ENCODE results near the gene MYOZ3.

MYOZ3 gene

DNA sequence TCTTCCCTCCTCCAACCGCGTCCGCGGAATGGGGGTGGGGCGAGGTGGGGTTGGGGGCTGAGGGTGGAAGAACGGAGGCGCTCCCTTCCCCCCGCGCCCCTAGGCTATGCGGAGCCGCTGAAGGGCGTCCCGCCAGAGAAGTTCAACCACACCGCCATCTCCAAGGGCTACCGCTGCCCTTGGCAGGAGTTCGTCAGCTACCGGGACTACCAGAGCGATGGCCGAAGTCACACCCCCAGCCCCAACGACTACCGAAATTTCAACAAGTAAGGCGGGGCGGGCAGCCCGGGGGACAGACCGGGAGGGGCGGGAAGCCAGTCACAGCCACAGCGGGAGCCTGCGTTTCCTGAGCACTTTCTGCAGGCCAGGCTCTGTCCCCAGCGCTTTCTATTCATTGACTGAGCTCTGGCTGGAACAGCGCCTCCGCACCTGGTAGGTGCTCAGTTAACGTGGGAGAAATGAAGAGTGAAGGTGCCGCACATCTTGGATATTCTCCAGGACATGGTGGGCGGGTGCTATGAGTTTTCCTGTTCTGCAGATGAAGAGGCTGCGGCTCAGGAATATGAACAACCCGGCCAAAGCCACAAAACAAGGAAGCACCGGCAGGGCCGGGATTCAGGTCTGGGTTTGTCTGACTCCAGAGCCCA lies 11.3 kb downstream of the MYOZ3 start:
- no peak overlapping the region for H3K27ac Mint-ChIP-seq
- H3K4me3 Mint-ChIP-seq, result peak overlapping the region; percentile 77
- peaks cover 3% of the 10 kb centered on the region for H3K4me1 Mint-ChIP-seq (ENCODE audit: low read depth)
- no peaks in the 10 kb centered on the region for H3K36me3 Mint-ChIP-seq (ENCODE audit: low read depth)
- peaks cover 24% of the 10 kb centered on the region for H3K27me3 Mint-ChIP-seq (ENCODE audit: low read depth)
- H3K9me3 Mint-ChIP-seq, result no peaks in the 10 kb centered on the region

- H3K36me3 Mint-ChIP-seq (ENCODE audit: low read depth), result no peaks in the 10 kb centered on the region
- H3K9me3 Mint-ChIP-seq, result no peaks in the 10 kb centered on the region
- peaks cover 3% of the 10 kb centered on the region for H3K4me1 Mint-ChIP-seq (ENCODE audit: low read depth)
- H3K27me3 Mint-ChIP-seq (ENCODE audit: low read depth), result peaks cover 24% of the 10 kb centered on the region
- no peak overlapping the region for H3K27ac Mint-ChIP-seq
- no peak overlapping the region for H3K4me3 Mint-ChIP-seq
Observed at GRCh38 chr5:150672884-150673275, 11.8 kb downstream of the MYOZ3 start.

DNA sequence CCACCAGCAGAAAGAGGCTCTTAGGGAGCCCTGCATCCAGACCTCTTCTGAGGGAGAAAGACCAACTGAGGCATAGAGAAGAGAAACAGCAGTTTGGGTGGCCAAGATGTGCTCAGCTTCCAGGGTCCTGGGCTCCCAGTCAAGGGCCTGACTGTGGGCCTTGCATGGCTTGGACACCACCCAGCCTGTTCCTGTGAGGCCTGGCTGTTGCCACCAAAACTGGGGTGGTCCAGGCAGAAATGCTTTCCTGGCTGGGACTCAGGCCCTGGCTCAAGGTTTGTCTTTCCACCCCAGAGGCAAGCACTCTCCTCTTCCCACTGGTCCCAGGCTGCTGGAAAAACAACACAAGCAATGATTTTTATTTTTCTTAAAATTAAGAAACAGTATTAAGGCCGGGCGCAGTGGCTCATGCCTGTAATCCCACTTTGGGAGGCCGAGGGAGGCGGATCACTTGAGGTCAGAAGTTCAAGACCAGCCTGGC lies 13.3 kb downstream of the MYOZ3 start:
- H3K4me1 Mint-ChIP-seq (ENCODE audit: low read depth), result peaks cover 3% of the 10 kb centered on the region
- no peak overlapping the region for H3K4me3 Mint-ChIP-seq
- H3K27me3 Mint-ChIP-seq (ENCODE audit: low read depth), result peaks cover 24% of the 10 kb centered on the region
- no peak overlapping the region for H3K27ac Mint-ChIP-seq
- H3K9me3 Mint-ChIP-seq, result no peaks in the 10 kb centered on the region
- no peaks in the 10 kb centered on the region for H3K36me3 Mint-ChIP-seq (ENCODE audit: low read depth)

DNA sequence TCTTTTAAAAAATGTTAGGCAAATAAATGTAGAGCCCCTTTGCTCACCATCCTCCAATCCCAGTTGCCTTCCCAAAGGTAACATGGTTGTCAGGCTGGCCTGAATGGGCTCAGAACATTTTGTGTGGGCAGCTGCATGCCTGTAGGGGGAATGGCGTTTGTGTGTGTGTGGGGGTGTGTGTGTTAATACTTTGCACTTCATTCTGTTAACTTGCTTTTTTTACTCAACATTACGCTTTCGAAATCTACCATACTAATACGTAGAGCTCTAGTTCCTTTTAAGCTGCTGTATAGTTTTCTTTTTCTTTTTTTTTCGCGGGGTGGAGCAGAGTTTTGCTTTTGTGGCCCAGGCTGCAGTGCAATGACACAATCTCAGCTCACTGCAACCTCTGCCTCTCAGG lies 14.0 kb downstream of the MYOZ3 start:
- H3K4me1 Mint-ChIP-seq (ENCODE audit: low read depth), result peaks cover 3% of the 10 kb centered on the region
- no peaks in the 10 kb centered on the region for H3K9me3 Mint-ChIP-seq

GRCh38 chr5:150676578-150676977 lies 15.5 kb downstream of the MYOZ3 start:
- no peaks in the 10 kb centered on the region for H3K9me3 Mint-ChIP-seq
- no peak overlapping the region for H3K27ac Mint-ChIP-seq
- H3K36me3 Mint-ChIP-seq (ENCODE audit: low read depth), result no peaks in the 10 kb centered on the region
- no peak overlapping the region for H3K4me3 Mint-ChIP-seq
- peaks cover 3% of the 10 kb centered on the region for H3K4me1 Mint-ChIP-seq (ENCODE audit: low read depth)
- peaks cover 6% of the 10 kb centered on the region for H3K27me3 Mint-ChIP-seq (ENCODE audit: low read depth)

More for the DNA sequence above, 14.0 kb downstream of the MYOZ3 start:
- peaks cover 20% of the 10 kb centered on the region for H3K27me3 Mint-ChIP-seq (ENCODE audit: low read depth)
- no peaks in the 10 kb centered on the region for H3K36me3 Mint-ChIP-seq (ENCODE audit: low read depth)
- H3K4me3 Mint-ChIP-seq, result no peak overlapping the region
- no peak overlapping the region for H3K27ac Mint-ChIP-seq

DNA sequence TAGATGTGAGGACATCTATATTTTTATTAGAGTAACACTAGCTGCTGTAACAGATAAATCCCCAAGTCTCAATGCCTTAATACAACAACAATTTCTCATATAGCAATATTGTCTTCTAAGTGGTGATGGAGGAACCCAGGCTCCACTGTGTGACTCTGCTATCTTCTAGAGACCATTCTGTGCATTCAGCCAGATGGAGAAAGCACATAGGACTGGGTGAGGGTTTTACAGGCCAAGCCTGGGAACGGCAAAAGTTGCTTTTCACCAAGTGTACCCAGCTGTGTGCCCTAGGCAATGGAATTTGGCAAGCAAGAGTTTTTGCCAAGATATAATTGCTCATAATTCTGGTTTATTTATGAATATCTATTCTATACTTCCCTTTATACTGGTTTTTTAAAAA lies 28.1 kb downstream of the MYOZ3 start:
- no peaks in the 10 kb centered on the region for H3K27me3 Mint-ChIP-seq (ENCODE audit: low read depth)

DNA sequence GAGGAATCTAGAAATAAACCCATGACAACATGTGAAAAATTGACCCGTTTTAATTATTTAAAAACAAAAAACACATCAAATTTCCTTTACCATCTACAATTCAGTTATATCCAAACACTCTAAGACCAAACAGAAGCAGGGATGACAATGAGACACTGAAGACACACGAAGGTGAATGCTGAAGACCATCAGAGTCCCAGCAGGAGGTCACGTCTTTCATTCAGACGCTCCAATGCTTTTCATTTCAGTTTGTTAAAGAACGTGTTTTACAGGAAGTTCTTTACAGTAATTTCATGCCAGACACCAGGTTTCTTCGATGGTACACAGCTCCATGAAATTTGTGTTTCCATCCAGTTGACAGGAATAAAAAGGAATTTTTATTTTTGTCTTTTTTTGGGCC lies 29.7 kb downstream of the MYOZ3 start:
- no peaks in the 10 kb centered on the region for H3K9me3 Mint-ChIP-seq
- H3K36me3 Mint-ChIP-seq (ENCODE audit: low read depth), result peaks cover 53% of the 10 kb centered on the region
- H3K27ac Mint-ChIP-seq, result no peak overlapping the region
- H3K4me3 Mint-ChIP-seq, result no peak overlapping the region
- H3K4me1 Mint-ChIP-seq (ENCODE audit: low read depth), result no peaks in the 10 kb centered on the region
- no peaks in the 10 kb centered on the region for H3K27me3 Mint-ChIP-seq (ENCODE audit: low read depth)

More for the DNA sequence above, 28.1 kb downstream of the MYOZ3 start:
- Mint-ChIP-seq H3K4me1 (ENCODE audit: low read depth) (no peaks in the 10 kb centered on the region), H3K4me3 (no peak overlapping the region), H3K36me3 (ENCODE audit: low read depth) (peaks cover 41% of the 10 kb centered on the region), H3K27ac (no peak overlapping the region), H3K9me3 (no peaks in the 10 kb centered on the region)

DNA sequence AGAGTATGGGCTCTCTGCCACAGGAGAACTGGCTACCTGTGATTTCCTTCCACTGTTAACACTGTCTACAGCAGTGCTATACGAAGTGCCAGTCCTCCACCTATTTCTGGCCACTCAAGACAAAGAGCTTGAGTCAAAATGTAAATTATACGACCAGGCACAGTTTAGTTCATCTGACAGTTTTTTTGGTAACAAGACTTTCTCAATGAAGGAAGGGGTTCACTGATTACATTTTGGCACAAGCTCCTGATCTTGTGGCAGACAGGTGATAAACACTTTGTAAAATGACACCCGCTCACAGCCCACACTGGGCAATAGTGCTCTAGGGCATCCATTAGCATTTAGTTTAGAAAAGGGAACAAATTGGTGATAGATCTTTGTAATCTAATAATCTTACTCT lies 31.2 kb downstream of the MYOZ3 start:
- H3K27ac Mint-ChIP-seq, result no peak overlapping the region
- H3K36me3 Mint-ChIP-seq (ENCODE audit: low read depth), result peaks cover 55% of the 10 kb centered on the region
- H3K9me3 Mint-ChIP-seq, result no peaks in the 10 kb centered on the region
- H3K4me3 Mint-ChIP-seq, result no peak overlapping the region
- H3K27me3 Mint-ChIP-seq (ENCODE audit: low read depth), result no peaks in the 10 kb centered on the region
- H3K4me1 Mint-ChIP-seq (ENCODE audit: low read depth), result peaks cover 2% of the 10 kb centered on the region

DNA sequence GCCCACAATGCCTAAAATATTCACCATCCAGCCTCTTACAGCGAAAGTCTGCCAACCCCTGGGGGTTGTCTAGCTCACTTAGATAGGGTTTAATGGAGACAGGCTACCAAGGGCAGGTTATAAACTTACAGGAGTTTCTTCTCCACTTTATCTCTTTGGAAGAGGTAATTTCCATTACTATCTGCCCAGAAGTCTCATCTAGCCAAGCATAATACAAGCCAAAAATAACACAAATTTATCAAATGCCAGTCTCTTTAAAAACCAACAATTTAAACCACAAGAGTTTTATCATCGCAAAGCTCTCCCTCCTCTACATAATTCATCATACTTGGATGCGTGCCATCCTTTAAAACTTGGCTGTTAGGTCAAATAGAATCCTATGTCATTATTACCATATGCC lies 33.6 kb downstream of the MYOZ3 start:
- Mint-ChIP-seq H3K4me3 (no peak overlapping the region), H3K4me1 (ENCODE audit: low read depth) (peaks cover 7% of the 10 kb centered on the region), H3K36me3 (ENCODE audit: low read depth) (peaks cover 54% of the 10 kb centered on the region), H3K27ac (no peak overlapping the region), H3K27me3 (ENCODE audit: low read depth) (no peaks in the 10 kb centered on the region), H3K9me3 (no peaks in the 10 kb centered on the region)

DNA sequence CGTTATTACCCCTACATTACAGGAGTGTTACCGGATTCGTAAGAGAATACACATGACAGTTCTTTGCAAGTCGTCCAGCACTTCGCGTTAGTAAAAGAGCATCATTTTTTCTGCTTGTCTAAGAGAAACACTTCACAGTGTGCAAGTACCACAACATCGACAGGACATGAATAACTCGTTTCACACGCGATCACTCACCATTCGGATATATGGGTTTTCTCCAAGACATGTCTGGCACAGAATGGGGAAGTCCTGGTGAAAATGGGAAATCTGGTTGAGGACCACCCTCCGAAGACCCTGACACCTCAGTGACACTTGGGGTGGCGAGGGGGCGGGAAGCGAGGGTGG lies 39.2 kb downstream of the MYOZ3 start:
- no peak overlapping the region for H3K4me3 Mint-ChIP-seq
- no peaks in the 10 kb centered on the region for H3K9me3 Mint-ChIP-seq
- peaks cover 9% of the 10 kb centered on the region for H3K4me1 Mint-ChIP-seq (ENCODE audit: low read depth)
- peaks cover 20% of the 10 kb centered on the region for H3K36me3 Mint-ChIP-seq (ENCODE audit: low read depth)
- peaks cover 6% of the 10 kb centered on the region for H3K27me3 Mint-ChIP-seq (ENCODE audit: low read depth)
- H3K27ac Mint-ChIP-seq, result no peak overlapping the region

DNA sequence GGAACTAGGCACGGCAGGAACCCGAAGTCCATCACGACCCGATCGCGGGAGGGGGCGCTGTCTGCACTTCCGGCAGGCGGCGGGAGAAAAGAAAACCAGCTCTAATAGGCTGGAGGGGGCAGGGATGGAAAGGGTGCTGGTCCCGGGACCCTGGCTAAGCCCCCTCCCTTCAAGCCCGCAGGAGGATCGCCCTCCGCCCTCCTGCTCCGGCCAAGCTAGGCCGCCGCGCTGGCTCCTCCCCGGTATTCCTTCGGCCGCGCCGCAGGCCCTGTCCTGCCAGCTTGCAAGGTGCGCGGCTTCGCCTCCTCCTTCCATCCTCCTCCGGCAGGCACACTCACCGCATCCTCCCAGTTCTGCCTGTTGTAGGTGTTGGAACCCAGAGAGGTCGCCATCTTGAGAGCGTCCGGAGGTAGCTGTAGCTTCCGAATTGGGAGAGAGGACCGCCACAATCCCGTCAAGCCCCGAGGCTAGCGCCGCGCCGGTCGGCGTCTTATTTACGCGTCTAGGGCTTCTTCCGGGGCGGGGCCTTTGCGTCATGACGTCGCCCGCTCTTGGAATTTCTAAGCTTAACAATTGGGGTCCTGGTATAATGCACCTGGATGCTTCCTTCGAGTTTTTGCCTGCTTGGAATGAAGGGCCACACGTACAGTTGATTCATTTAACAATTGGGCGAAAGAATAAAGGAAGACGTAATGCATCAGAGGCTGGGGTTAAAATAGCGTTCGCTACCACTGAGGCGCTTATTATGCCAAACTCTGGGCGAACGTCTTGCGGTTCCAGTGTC lies 39.7 kb downstream of the MYOZ3 start, which contains the start of gene RBM22:
Gene RBM22, minus strand, starts transcription at position 469 of the 784 bp plus-strand sequence. Its CDS starts 77 bp downstream, at position 392.
- Mint-ChIP-seq H3K9me3 (no peaks in the 10 kb centered on the region), H3K27ac (no peak within 1 kb of the TSS), H3K36me3 (ENCODE audit: low read depth) (peaks cover 16% of the 10 kb centered on the region), H3K4me1 (ENCODE audit: low read depth) (peaks cover 9% of the 10 kb centered on the region), H3K27me3 (ENCODE audit: low read depth) (peaks cover 6% of the 10 kb centered on the region), H3K4me3 (no peak within 1 kb of the TSS)

DNA sequence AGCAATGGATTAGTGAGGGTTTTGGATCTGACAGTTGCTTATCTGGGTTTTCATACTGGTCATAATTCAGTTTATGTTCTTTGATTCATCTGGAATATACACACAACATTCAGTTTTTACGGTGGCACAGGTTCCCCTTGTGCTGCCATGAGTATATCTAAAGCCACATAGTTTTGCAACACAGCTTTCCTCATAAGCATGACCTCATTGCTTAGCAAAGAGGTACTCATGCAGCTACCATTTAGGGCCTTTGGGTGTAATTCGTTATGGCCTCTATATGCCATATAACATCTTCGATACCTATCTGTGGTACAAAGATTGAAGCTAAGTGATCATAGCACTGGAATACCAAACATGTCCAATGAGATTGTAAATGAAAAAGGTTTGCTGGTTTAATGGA lies 42.7 kb downstream of the MYOZ3 start:
- H3K27me3 Mint-ChIP-seq (ENCODE audit: low read depth), result peaks cover 6% of the 10 kb centered on the region
- peaks cover 3% of the 10 kb centered on the region for H3K4me1 Mint-ChIP-seq (ENCODE audit: low read depth)
- no peak overlapping the region for H3K4me3 Mint-ChIP-seq
- no peaks in the 10 kb centered on the region for H3K9me3 Mint-ChIP-seq
- no peak overlapping the region for H3K27ac Mint-ChIP-seq
- peaks cover 11% of the 10 kb centered on the region for H3K36me3 Mint-ChIP-seq (ENCODE audit: low read depth)

DNA sequence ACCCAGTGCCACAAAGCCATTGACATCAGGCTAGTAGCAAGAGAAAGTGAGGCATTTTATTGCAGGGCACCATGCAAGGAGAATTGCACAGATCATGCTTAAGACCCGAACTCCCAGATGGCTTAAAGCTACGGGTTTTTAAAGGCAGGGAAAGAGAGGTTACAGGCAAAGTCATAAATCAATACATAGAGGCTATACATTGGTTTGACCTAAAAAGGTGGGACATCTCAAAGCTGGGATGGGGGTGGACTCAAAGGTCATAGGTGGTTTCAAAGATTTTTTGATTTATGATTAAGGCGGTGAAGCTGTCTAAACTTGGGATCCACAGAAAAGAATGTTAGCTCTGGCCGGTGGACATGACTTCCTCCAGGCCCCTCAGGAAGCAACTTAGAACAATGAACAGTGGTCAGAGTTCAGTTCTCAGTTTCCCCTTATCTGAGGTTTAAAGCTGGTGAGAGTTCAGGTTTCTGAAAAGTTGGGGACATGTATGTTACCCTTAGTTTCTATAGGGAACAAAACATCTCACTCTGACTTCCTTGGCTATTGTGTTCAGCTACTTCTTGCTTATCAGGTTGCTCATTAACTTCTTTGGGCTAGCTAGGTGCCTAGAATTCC lies 45.8 kb downstream of the MYOZ3 start:
- no peaks in the 10 kb centered on the region for H3K9me3 Mint-ChIP-seq
- H3K4me3 Mint-ChIP-seq, result no peak overlapping the region
- peaks cover 6% of the 10 kb centered on the region for H3K27me3 Mint-ChIP-seq (ENCODE audit: low read depth)

GRCh38 chr5:150710165-150710564 lies 49.1 kb downstream of the MYOZ3 start:
- no peak overlapping the region for H3K4me3 Mint-ChIP-seq
- no peaks in the 10 kb centered on the region for H3K9me3 Mint-ChIP-seq
- H3K27me3 Mint-ChIP-seq (ENCODE audit: low read depth), result no peaks in the 10 kb centered on the region
- H3K27ac Mint-ChIP-seq, result no peak overlapping the region
- no peaks in the 10 kb centered on the region for H3K4me1 Mint-ChIP-seq (ENCODE audit: low read depth)
- H3K36me3 Mint-ChIP-seq (ENCODE audit: low read depth), result peaks cover 23% of the 10 kb centered on the region

More for the DNA sequence above, 45.8 kb downstream of the MYOZ3 start:
- Mint-ChIP-seq H3K27ac (no peak overlapping the region), H3K36me3 (ENCODE audit: low read depth) (peaks cover 21% of the 10 kb centered on the region), H3K4me1 (ENCODE audit: low read depth) (peaks cover 2% of the 10 kb centered on the region)

DNA sequence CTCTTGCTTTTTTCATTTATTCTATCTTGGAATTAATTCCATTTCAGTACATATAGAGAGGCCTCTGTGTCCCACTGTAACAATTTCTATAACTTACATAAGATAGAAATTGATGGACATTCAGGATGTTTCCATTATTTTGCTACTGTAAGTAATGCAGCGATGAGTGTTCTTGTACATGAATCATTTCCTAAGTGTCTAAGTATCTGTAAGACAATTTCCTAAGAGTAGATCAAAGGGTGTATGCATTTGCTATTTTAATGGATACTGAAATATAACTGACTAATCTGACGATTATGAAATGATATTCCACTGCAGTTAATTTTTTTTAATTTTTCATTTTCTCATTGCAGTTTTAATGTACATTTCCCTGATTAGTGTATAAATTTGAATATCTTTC lies 62.8 kb downstream of the MYOZ3 start:
- peaks cover 41% of the 10 kb centered on the region for H3K36me3 Mint-ChIP-seq (ENCODE audit: low read depth)
- H3K9me3 Mint-ChIP-seq, result no peaks in the 10 kb centered on the region
- no peak overlapping the region for H3K4me3 Mint-ChIP-seq
- no peaks in the 10 kb centered on the region for H3K27me3 Mint-ChIP-seq (ENCODE audit: low read depth)
- H3K27ac Mint-ChIP-seq, result no peak overlapping the region
- H3K4me1 Mint-ChIP-seq (ENCODE audit: low read depth), result no peaks in the 10 kb centered on the region

All from T-helper 1 cell treated with Interleukin-12 subunit alpha and Interleukin-12 subunit beta and Interleukin-4 antibody, amounts not matched to agents 30 μg/mL and 1 μg/mL, for 36 hours (primary cell).